BLaER1 treated with 17β-estradiol and CSF1 and Interleukin-3, amounts not matched to agents 10 nM and 100 nM (cell line): ENCODE measurements around the gene ZCCHC13.
"Not testable (repeated sequence)": the region's sequence is repeated elsewhere in the genome, so short reads cannot be mapped to it uniquely, and the experiment has no call there.

Source experiments
- H3K27ac ChIP-seq, 11 experiments: shearing (Covaris generic); formaldehyde crosslinking; 2 replicates each; pipeline ENCODE4 v1.8.1; 2022
- H3K27me3 ChIP-seq, 11 experiments: shearing (Covaris generic); formaldehyde crosslinking; 2 replicates each; pipeline ENCODE4 v1.8.1; 2022
- H3K36me3 ChIP-seq, 11 experiments: shearing (Covaris generic); formaldehyde crosslinking; 2 replicates each; pipeline ENCODE4 v1.8.1; 2022
- H3K4me1 ChIP-seq, 10 experiments: shearing (Covaris generic); formaldehyde crosslinking; 2 replicates each; pipeline ENCODE4 v1.8.1; 2022
- H3K4me2 ChIP-seq, 11 experiments: shearing (Covaris generic); formaldehyde crosslinking; 2 replicates each; pipeline ENCODE4 v1.8.1; 2022
- H3K4me3 ChIP-seq, 10 experiments: shearing (Covaris generic); formaldehyde crosslinking; 2 replicates each; pipeline ENCODE4 v1.8.1; 2022
- H3K9ac ChIP-seq, 11 experiments: shearing (Covaris generic); formaldehyde crosslinking; 2 replicates each; pipeline ENCODE4 v1.8.1; 2022
- H3K9me3 ChIP-seq, 11 experiments: shearing (Covaris generic); formaldehyde crosslinking; replicated peaks in 1 of 11; 2 replicates each; pipeline ENCODE4 v1.8.1; 2022
- H4K20me1 ChIP-seq, 11 experiments: shearing (Covaris generic); formaldehyde crosslinking; 2 replicates each; pipeline ENCODE4 v1.8.1; 2022
- Cebpa-rat ChIP-seq, 11 experiments: shearing (Covaris generic); IDR thresholded peaks; 2 replicates each; pipeline ENCODE4 v1.8.1; 2022

Gene ZCCHC13

GRCh38 chrX:74295101-74295500 is 8.9 kb upstream of the ZCCHC13 start:
- no peaks in the 10 kb centered on the region for H4K20me1 ChIP-seq
- peaks cover 45 to 76% (median 56%) of the 10 kb centered on the region in 11 experiments for H3K27me3 ChIP-seq
- peaks cover 0 to 3% (median 0%) of the 10 kb centered on the region in 11 experiments; a peak in 2 of 22 replicates for H3K9me3 ChIP-seq
- H3K9ac ChIP-seq, result no peak overlapping the region
- H3K4me3 ChIP-seq, result no peak overlapping the region
- no peak overlapping the region for H3K27ac ChIP-seq
- no peaks in the 10 kb centered on the region for H3K36me3 ChIP-seq
- TF ChIP-seq Cebpa-rat (IDR thresholded peaks at IDR 0.05), result no peak
- H3K4me2 ChIP-seq, result no peak overlapping the region
- H3K4me1 ChIP-seq, result no peaks in the 10 kb centered on the region

- H3K36me3 ChIP-seq, result no peaks in the 10 kb centered on the region
Measured at GRCh38 chrX:74297766-74298165, 6.2 kb upstream of the ZCCHC13 start.

GRCh38 chrX:74300869-74301268 is 3.1 kb upstream of the ZCCHC13 start:
- Histone ChIP-seq H3K27me3 (peaks cover 49 to 96% (median 86%) of the 10 kb centered on the region in 11 experiments), H3K27ac (no peak overlapping the region)
- TF ChIP-seq Cebpa-rat (IDR thresholded peaks at IDR 0.05), result no peak

More at GRCh38 chrX:74297766-74298165, 6.2 kb upstream of the ZCCHC13 start:
- Histone ChIP-seq H3K9ac (no peak overlapping the region), H3K4me3 (no peak overlapping the region), H3K4me1 (no peaks in the 10 kb centered on the region), H3K4me2 (no peak overlapping the region), H4K20me1 (no peaks in the 10 kb centered on the region), H3K27me3 (peaks cover 34 to 71% (median 57%) of the 10 kb centered on the region in 11 experiments), H3K27ac (no peak overlapping the region), H3K9me3 (peaks cover 0 to 3% (median 0%) of the 10 kb centered on the region in 11 experiments; a peak in 1 of 22 replicates)
- TF ChIP-seq Cebpa-rat (IDR thresholded peaks at IDR 0.05), result no peak

GRCh38 chrX:74318672-74319071 is 14.7 kb downstream of the ZCCHC13 start:
- Histone ChIP-seq H3K4me1 (no peaks in the 10 kb centered on the region), H3K9me3 (no peaks in the 10 kb centered on the region), H3K4me3 (no peak overlapping the region), H3K36me3 (no peaks in the 10 kb centered on the region), H3K4me2 (no peak overlapping the region), H3K9ac (no peak overlapping the region), H3K27me3 (peaks cover 40 to 83% (median 68%) of the 10 kb centered on the region in 11 experiments; a peak in 21 of 22 replicates), H4K20me1 (no peaks in the 10 kb centered on the region; a peak in 1 of 22 replicates), H3K27ac (no peak overlapping the region)
- no peak for TF ChIP-seq Cebpa-rat (IDR thresholded peaks at IDR 0.05)

More at GRCh38 chrX:74300869-74301268, 3.1 kb upstream of the ZCCHC13 start:
- Histone ChIP-seq H3K9ac (no peak overlapping the region), H3K4me3 (no peak overlapping the region), H3K4me2 (no peak overlapping the region), H3K36me3 (no peaks in the 10 kb centered on the region), H3K4me1 (no peaks in the 10 kb centered on the region), H4K20me1 (no peaks in the 10 kb centered on the region), H3K9me3 (peaks cover 0 to 5% (median 0%) of the 10 kb centered on the region in 11 experiments; a peak in 4 of 22 replicates)

GRCh38 chrX:74319321-74319720 is 15.3 kb downstream of the ZCCHC13 start:
- H3K4me3 ChIP-seq, H3K4me1 ChIP-seq, H4K20me1 ChIP-seq, H3K36me3 ChIP-seq, H3K9ac ChIP-seq, H3K9me3 ChIP-seq, H3K27ac ChIP-seq, H3K4me2 ChIP-seq: not testable (repeated sequence)
- H3K27me3 ChIP-seq, result peaks cover 41 to 84% (median 68%) of the 10 kb centered on the region in 11 experiments; a peak in 21 of 22 replicates

- TF ChIP-seq Cebpa-rat (IDR thresholded peaks at IDR 0.05), result no peak
- no peaks in the 10 kb centered on the region for H3K4me1 ChIP-seq
Measured at GRCh38 chrX:74321191-74321590, 17.2 kb downstream of the ZCCHC13 start.

GRCh38 chrX:74324131-74324530 is 20.2 kb downstream of the ZCCHC13 start:
- Histone ChIP-seq H3K36me3 (no peaks in the 10 kb centered on the region), H4K20me1 (no peaks in the 10 kb centered on the region; a peak in 1 of 22 replicates), H3K4me1 (no peaks in the 10 kb centered on the region), H3K4me3 (no peak overlapping the region), H3K27me3 (peaks cover 68 to 95% (median 93%) of the 10 kb centered on the region in 11 experiments), H3K27ac (no peak overlapping the region), H3K4me2 (no peak overlapping the region), H3K9me3 (no peaks in the 10 kb centered on the region), H3K9ac (no peak overlapping the region)
- TF ChIP-seq Cebpa-rat (IDR thresholded peaks at IDR 0.05), result no peak

More at GRCh38 chrX:74321191-74321590, 17.2 kb downstream of the ZCCHC13 start:
- Histone ChIP-seq H3K9ac (no peak overlapping the region), H3K27me3 (peaks cover 51 to 82% (median 67%) of the 10 kb centered on the region in 11 experiments), H3K27ac (no peak overlapping the region), H3K9me3 (no peaks in the 10 kb centered on the region), H4K20me1 (no peaks in the 10 kb centered on the region; a peak in 1 of 22 replicates), H3K36me3 (no peaks in the 10 kb centered on the region), H3K4me2 (no peak overlapping the region), H3K4me3 (no peak overlapping the region)

- no peaks in the 10 kb centered on the region for H3K9me3 ChIP-seq
- H3K4me2 ChIP-seq, result no peak overlapping the region
- no peaks in the 10 kb centered on the region for H3K4me1 ChIP-seq
- no peak overlapping the region for H3K9ac ChIP-seq
- peaks cover 60 to 95% (median 91%) of the 10 kb centered on the region in 11 experiments for H3K27me3 ChIP-seq
- no peaks in the 10 kb centered on the region; a peak in 1 of 22 replicates for H4K20me1 ChIP-seq
- no peaks in the 10 kb centered on the region for H3K36me3 ChIP-seq
- no peak for TF ChIP-seq Cebpa-rat (IDR thresholded peaks at IDR 0.05)
- no peak overlapping the region for H3K4me3 ChIP-seq
- no peak overlapping the region for H3K27ac ChIP-seq
Measured at GRCh38 chrX:74325130-74326059, 21.4 kb downstream of the ZCCHC13 start.

GRCh38 chrX:74338852-74339251 is 34.9 kb downstream of the ZCCHC13 start:
- no peaks in the 10 kb centered on the region for H3K36me3 ChIP-seq
- H3K9me3 ChIP-seq, result peaks cover 15 to 28% (median 23%) of the 10 kb centered on the region in 11 experiments

More at GRCh38 chrX:74338852-74339251, 34.9 kb downstream of the ZCCHC13 start:
- Histone ChIP-seq H3K4me2 (no peak overlapping the region), H3K27ac (no peak overlapping the region), H3K27me3 (peaks cover 20 to 75% (median 55%) of the 10 kb centered on the region in 11 experiments; a peak in 21 of 22 replicates), H4K20me1 (no peaks in the 10 kb centered on the region), H3K4me3 (no peak overlapping the region), H3K9ac (no peak overlapping the region), H3K4me1 (peaks cover 8 to 25% (median 13%) of the 10 kb centered on the region in 10 experiments)
- no peak for TF ChIP-seq Cebpa-rat (IDR thresholded peaks at IDR 0.05)
